ENCODE results near the gene NFIA. TPM values are rescaled to one million over a fixed set of nuclear protein-coding genes. Genes with fewer than 3 reads are reported as not detected.

NFIA gene
- polyA plus RNA-seq, 3 donors = 3.9 to 25.9 (median 18.2) TPM

DNA sequence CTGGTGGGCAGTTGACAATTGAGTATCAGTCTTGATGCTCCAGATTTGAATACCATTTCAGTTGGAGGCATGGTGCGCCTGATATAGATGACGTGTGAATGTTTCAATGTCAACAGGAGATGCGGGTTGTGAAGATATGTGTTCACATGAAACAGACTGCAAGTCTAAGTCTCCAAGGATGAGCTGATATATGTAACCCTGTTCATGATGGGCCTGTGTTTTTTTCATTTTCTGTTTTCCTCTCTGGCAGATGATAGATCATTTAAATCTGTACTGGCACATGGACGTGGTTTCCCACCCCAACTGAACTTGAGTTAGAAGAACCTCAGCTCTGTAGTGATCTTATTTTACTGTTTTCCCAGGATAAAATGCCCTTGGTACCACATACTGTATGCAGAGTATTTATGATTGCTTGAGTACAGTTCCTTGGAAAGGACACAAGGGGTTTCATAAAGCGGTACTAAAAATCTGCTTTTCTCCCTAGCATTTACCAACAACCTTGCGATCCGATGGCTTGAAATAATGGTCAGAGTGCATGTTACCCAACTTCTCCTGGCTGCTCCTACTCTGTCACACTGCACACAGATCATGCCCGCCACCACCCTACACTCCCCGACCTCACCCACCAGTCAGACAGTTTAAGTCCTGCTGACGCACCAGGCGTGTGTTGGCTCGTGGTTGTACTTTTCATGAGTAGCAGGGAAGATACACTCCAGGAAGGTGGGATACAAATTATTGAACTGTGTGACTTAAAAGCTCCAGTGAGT lies 131.1 kb downstream of the NFIA start:
- H3K27ac ChIP-seq (ENCODE audit: low read depth, low read length) = no peak overlapping the region
- 90 to 92% (median 91%) methylated on average over 12 of the region's 12 CpGs for WGBS, 3 donors

DNA sequence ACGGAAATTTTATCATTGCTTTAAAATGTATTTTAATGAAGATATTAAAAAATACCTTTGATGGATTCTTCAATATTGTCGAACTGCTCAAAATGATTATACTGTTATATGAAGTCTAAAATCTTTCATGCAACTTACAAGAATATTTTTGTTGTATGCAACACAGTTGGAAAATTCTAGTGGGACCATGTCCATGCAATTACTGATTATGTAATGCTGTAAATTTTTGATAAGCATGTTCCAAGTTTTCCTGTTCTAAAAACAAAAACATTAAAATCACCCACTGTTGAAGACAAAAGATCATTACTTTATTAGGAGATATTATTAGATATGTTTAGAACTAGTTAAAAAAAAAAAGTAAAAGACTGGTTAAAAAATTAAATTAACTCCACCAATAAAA lies 132.8 kb downstream of the NFIA start:
- no peak overlapping the region for H3K27ac ChIP-seq (ENCODE audit: low read depth, low read length)
- WGBS, 3 donors = 73 to 91% (median 82%) methylated on average over 2 of the region's 2 CpGs

DNA sequence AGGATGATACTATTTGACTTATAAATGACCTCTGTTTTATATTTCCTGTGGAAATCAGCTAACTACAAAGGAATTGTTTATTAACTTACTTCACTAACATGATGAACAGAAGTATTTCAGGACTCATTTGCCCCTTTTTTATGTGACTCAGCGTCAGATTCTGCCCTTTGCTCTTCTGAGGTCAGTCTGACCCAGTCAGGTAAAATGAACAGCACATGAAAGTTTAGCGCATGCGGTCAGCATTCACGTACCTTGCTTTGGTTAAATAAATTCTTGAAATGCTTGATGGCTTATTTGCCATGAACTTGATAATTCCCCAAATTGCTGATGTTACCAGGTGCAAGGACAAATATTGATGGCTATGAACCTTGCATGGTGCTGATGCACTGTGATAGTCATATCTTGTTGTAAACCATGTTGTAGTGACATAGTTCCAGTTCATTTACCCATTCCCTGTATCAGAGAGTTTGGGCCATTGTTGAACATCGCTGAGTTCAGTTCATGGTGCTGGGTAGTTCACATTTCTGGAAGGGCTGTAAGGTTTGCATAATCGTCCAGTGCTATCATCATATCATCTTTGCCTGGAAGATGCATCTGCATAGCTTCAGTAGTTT lies 133.4 kb downstream of the NFIA start:
- WGBS, 3 donors = 81 to 85% (median 84%) methylated on average over 6 of the region's 6 CpGs
- no peak overlapping the region for H3K27ac ChIP-seq (ENCODE audit: low read depth, low read length)

DNA sequence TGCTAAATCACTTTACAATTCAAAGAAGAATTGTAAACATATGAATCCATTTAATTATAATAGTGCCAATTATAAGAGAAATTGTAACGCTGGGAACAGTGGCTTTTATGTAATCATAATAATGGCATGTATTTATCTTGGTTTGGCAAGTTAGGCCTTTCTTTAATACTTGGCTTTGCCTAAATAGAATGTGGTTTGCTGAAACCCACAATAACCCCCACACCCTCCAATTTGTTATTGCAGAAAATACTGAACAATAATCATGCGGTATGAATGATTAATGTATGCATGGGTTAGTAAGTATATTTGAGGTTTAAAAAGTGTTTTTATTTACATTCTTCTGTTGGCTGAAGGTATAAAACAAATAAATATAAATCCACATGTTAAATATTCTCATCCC lies 138.2 kb downstream of the NFIA start:
- H3K27ac ChIP-seq (ENCODE audit: low read depth, low read length) = no peak overlapping the region
- WGBS, 3 donors = 63 to 85% (median 73%) methylated on average over 2 of the region's 2 CpGs

DNA sequence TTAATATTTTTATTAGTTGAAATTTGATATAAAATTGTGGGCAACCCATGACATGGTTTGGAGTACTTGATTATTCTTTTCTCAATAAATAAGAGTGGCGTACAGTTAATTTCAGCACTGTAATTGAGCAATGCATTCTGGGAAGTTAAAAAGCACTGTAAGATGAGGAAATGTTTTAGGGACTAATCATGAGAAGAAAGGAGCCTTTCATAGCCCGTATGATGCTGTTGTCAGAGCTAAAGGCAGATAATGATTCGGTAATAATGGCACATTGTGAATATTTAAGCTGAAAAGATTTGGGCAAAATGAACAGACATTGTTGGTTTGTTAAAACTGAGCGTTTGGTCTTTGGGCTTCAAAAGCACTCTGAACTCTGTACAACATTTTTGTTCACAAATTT lies 139.3 kb downstream of the NFIA start:
- 57 to 65% (median 65%) methylated on average over 4 of the region's 4 CpGs for WGBS, 3 donors
- H3K27ac ChIP-seq (ENCODE audit: low read depth, low read length) = no peak overlapping the region

DNA sequence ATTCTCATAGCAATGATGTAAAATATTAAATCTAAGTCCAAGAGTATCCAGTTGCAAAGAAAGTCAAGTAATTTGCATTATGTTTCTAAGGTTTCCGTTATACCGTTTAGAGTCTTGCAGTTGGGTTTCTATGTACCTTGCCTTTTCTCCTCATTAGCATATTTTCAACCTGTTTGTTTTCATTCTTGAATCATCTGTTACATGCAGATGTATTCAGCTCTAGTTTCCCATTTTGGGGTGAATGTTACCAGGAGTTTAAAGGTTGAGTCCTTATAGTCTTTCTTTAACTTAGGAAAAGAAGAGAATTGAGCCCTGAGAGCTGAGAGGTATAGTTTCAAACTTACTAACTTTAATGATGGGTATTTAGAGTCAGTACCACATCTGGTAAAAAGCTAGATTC lies 139.9 kb downstream of the NFIA start:
- H3K27ac ChIP-seq (ENCODE audit: low read depth, low read length) = no peak overlapping the region
- 74 to 92% (median 87%) methylated on average over 2 of the region's 2 CpGs for WGBS, 3 donors

DNA sequence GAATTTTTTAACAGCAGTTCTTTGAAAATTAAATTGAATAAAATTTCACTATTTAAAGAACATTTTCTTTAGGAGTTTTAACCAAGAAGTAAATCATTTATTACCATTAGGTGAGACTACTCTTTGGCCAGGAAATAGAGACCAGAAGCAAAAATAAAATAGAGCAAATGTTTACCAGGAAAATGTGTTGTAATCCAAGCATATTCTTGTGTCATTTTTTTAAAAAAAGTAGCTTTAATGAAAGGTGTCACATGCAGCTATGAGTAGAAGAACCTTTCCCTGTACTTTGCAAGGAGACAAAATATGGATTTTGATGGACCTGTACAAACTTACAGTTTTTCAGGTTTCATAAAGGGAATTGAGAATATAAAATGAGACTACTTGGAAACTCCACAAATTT lies 140.8 kb downstream of the NFIA start:
- no peak overlapping the region for H3K27ac ChIP-seq (ENCODE audit: low read depth, low read length)

DNA sequence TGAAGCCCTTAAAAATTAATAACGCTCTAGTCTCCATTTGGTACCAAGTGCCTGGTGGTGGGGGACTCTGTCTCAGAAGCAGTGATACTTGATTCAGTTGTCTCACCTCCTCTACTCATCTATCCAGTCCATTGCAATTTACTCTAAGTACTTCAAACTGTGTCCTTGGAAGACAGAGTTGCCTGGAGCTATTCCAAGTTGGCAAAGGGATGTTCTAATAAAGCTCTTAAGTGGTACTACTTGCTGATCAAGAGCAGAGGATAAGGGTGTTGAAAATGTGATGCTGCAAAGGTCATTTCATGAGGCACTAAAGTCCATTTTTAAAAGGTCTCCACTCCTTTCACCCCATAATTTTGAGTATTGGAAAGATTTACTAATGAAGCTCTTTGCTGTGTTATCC lies 142.2 kb downstream of the NFIA start:
- WGBS, 3 donors = 73 to 93% (median 89%) methylated on average over 1 of the region's 1 CpG
- no peak overlapping the region for H3K27ac ChIP-seq (ENCODE audit: low read depth, low read length)

DNA sequence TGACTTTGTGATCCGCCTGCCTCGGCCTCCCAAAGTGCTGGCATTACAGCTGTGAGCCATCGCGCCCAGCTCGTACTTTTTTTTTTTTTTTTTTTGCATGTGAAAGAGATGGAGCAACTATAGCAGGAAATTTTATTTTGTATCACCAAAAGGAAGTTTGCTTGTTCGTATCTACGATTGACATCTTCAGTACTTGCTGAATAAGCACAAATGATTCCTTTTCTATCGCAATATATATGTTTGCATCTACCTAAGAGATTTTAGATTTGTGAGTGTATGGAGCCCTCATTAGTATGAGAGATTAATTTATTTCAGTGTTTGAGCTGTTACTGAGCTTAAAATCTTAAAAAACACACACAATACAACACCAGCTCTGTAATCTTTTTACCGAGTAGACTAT lies 143.1 kb downstream of the NFIA start:
- WGBS, 3 donors = 91 to 95% (median 93%) methylated on average over 9 of the region's 9 CpGs
- no peak overlapping the region for H3K27ac ChIP-seq (ENCODE audit: low read depth, low read length)

DNA sequence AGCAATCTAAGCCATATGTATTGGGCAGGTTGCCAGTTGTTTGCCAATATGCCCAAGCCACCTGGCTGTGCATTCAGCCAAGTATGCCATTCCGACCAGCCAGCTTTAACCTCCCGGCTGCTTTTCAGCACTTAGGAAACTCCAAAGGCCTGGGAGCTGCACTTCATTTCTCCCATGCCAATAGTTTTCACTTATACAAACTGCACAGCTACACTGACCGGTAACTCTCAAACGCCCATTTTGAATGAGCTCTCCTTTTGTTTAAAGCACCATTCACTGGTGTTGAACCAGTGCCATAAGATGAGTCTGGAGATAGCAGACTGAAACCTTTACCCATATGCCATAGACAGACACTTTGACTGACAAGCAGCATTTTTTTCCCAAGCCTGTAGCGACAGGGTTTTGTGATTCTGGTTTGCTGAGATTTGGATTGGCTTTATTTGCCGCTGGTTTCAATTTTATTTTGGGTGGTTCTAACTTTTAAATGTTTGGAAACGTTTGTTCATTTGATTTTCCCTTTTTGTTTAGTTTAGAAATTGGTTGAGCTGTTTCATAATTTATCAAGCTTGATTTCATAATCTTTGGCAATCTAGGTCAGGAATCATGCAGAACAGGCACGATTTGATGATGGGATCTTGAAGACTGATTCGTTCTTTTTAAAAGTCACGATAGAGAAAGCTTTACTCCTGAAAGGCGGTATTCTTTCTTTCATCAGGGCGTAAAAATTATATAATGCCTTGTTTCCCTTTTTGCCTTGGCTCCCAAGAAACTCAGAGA lies 144.6 kb downstream of the NFIA start:
- 56 to 59% (median 56%) methylated on average over 12 of the region's 12 CpGs for WGBS, 3 donors
- H3K27ac ChIP-seq (ENCODE audit: low read depth, low read length) = no peak overlapping the region

DNA sequence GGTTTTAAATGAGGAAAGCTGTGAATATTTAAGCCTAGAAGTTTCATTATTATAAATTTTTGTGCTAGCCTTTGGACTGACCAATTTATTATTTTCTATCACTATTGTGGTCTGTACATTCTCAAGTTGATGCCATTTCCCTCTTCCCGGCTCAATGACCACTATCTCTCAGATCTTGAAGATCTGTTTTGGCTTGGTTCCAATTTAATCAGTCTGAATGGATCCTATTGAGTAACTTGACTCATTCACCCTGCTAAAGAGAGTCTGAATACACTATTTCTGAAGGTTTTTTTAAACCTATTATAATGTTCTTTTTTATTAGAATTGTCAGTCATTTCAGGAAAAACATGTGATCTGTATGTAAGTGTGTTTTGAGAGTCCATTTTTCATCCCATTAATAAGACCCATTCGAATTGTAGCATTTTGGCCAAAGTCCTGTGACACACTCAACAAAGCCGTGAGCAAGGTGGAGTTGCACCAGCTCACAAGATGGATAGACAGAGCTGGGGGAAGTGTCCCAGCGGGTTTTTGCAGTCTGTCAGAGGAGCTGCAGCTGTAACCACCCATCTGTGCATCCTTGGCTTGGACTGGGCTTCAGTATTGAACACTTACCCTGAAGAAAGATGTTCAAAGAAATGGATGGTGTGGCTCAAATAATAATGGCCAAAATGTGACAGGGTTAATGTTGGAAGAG lies 145.6 kb downstream of the NFIA start:
- WGBS, 3 donors = 71 to 91% (median 78%) methylated on average over 4 of the region's 4 CpGs
- H3K27ac ChIP-seq (ENCODE audit: low read depth, low read length) = no peak overlapping the region

DNA sequence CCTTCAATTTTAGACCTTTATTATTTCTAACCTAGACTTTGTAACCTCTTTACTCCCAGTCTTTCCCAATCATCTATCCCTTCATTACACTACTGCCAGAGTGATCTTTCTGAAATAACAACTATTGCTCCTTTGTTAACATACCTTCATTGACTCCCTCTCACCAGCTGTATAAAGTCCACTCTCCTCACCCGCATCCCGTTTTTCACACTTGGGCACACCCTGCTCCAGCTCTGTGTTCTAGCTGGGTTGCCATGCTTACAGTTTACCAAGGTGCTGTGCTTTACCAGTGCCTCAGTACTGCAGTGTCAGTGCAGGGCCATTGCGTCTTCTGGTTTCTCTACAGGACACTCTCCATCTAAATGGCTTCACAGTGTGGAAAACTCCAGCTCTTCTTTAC lies 148.2 kb downstream of the NFIA start:
- WGBS, 3 donors = 71 to 94% (median 87%) methylated on average over 3 of the region's 3 CpGs
- no peak overlapping the region for H3K27ac ChIP-seq (ENCODE audit: low read depth, low read length)

DNA sequence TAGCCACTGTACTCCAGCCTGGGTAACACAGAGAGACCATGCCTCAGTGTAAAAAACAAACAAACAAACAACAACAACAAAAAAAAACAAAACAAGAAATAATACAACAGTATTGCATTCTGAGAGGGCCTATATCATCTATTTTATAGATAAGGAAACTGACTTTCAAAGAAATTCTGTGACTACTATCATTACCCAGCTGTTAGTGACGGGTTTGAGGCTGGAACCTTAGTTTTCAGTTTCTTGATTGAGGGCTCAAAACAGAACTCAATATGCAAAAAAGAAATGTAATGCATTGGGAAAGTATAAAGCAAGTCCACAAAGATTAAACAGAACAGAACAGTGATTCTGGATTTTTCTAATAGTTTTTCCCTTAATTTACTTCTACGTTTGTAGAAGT lies 149.4 kb downstream of the NFIA start:
- no peak overlapping the region for H3K27ac ChIP-seq (ENCODE audit: low read depth, low read length)
- 87 to 90% (median 90%) methylated on average over 2 of the region's 2 CpGs for WGBS, 3 donors

DNA sequence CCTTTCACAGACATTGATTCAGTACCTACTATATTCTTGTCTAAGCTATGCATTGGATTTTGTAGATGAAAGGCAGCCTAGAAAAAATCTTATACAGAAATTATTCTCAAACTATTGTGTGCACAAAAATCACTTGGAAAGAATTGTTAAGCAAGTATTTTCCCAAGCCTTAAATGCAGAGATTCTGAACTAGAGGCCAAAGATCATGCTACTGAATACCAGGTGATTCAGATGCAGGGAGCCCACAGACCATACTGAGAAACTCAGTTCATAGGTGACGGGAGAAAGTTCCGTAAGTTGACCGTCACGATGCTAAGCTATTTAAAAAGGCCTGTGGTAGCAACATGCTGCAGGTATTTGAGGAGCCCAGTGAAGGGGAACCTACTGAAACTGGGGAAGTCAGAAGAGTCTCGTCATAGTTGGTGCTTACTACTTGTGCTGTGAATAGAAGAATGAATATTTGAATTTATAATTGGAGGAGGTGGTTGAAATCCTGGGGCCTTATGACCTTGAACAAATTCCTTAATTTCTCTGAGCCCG lies 150.8 kb downstream of the NFIA start:
- H3K27ac ChIP-seq (ENCODE audit: low read depth, low read length) = no peak overlapping the region

DNA sequence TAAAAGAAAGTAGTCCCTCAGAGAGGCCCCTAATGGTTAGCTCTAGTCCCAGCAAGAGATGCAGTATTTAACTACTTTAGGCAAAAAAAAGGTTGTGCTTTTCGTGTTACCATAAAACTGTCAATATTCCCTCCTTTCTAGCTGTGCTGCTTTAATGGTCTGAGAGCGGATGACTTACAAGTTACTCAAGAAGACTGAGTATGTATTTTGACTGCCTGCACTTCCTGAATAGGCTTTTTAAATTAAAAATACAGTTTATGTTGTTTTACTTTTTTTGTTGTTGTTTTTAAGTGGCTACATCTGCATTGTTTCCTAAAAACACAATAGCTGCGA lies 152.2 kb downstream of the NFIA start:
- no peak overlapping the region for H3K27ac ChIP-seq (ENCODE audit: low read depth, low read length)
- WGBS, 3 donors = 77 to 94% (median 80%) methylated on average over 3 of the region's 3 CpGs

More for the DNA sequence above, 150.8 kb downstream of the NFIA start:
- WGBS, 3 donors = 86 to 92% (median 87%) methylated on average over 6 of the region's 6 CpGs

DNA sequence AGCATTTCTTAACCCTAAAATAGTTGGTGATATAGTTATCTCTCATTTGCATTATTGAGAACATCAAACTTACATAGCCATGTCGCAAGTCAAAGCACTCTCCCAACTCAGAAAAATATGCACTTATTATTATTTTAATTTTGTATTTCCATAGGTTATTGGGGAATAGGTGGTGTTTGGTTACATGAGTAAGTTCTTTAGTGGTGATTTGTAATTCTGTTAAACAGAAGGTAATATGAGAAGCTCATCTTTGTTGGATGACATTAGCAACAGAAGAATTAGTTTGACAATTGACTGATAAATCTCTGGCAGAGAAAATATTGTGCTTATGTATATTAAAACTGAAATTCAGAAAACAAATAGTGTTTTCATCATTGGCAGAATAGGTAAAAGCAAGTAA lies 154.8 kb downstream of the NFIA start:
- WGBS, 3 donors = 93 to 100% (median 97%) methylated on average over 1 of the region's 1 CpG
- no peak overlapping the region for H3K27ac ChIP-seq (ENCODE audit: low read depth, low read length)

DNA sequence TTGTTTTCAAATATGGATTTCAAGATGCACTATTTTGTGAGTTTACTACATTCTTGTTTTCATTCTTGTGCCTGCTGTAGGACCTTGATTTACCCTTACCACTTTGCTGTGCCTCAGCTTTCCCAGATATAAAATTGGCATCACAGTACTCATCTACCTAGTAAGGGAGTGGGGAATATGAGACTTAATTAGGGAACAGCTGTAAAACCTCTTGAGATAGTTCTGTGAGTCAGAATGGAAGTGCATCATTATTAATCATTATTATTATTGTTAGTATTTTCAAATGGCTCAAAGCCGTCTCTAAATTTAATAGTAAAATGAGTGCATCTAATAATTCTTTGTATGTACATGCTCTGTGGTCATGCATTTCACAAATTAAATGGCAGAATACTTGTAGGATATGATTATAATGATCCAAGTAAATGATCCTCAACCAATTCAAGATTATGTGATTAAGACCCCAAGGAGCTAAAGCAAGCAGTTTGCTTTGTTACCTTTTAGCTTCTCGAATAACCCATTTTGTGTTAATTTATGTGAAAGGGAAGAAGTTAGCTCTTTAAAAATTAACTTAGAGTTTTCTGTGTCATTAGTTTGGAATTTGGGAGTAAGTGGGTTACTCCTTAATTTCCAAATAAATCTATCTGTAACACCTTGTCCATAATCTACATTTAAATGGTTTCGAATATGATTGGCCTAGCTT lies 155.4 kb downstream of the NFIA start:
- no peak overlapping the region for H3K27ac ChIP-seq (ENCODE audit: low read depth, low read length)
- 77 to 88% (median 86%) methylated on average over 3 of the region's 3 CpGs for WGBS, 3 donors

DNA sequence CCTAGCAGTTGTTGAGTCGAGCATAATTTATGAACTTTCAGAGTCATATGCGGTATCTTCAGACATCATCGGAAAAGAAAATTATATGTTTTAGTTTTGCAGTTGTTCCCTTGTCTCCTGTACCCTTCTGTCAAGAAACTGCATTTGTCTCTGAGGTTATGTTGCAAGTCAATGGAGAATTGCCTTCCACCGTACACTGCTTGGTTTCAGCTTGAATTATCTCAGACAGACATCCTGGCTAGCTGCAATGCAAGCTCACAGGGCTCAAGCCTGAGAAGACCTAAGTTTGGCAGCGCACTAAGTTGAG lies 156.0 kb downstream of the NFIA start:
- 69 to 82% (median 80%) methylated on average over 5 of the region's 5 CpGs for WGBS, 3 donors
- no peak overlapping the region for H3K27ac ChIP-seq (ENCODE audit: low read depth, low read length)

All from adipose tissue (tissue), 3 donors.